ENCODE results near the gene NR3C1.

The NR3C1 gene

GRCh38 chr5:143247134-143247815 is 156.2 kb downstream of the NR3C1 start:
- no peak for ATAC-seq

GRCh38 chr5:143245929-143246561 is 157.4 kb downstream of the NR3C1 start:
- ATAC-seq: peak; percentile 78

More at GRCh38 chr5:143247134-143247815, 156.2 kb downstream of the NR3C1 start:
- TF ChIP-seq CREB5 (CRISPR knock-in tag; IDR thresholded peaks at IDR 0.05; ENCODE audit: low read depth) (no peak), ZNF565 (CRISPR knock-in tag; conservative IDR thresholded peaks at IDR 0.05; ENCODE audit: low read depth) (no peak), BACH2 (CRISPR knock-in tag; IDR thresholded peaks at IDR 0.05; ENCODE audit: borderline replicate concordance) (no peak), ZFP3 (CRISPR knock-in tag; IDR thresholded peaks at IDR 0.05) (no peak), PPARA (CRISPR knock-in tag; IDR thresholded peaks at IDR 0.05; ENCODE audit: borderline replicate concordance) (no peak), ZNF70 (CRISPR knock-in tag; IDR thresholded peaks at IDR 0.05) (no peak), TSHZ2 (CRISPR knock-in tag; IDR thresholded peaks at IDR 0.05) (no peak), ZNF8 (CRISPR knock-in tag; IDR thresholded peaks at IDR 0.05) (no peak), ZFP30 (CRISPR knock-in tag; IDR thresholded peaks at IDR 0.05) (no peak)

GRCh38 chr5:143244990-143245389 is 158.5 kb downstream of the NR3C1 start:
- ATAC-seq: no peak
- TF ChIP-seq CSDC2 (CRISPR knock-in tag; IDR thresholded peaks at IDR 0.05) (no peak), GLIS3 (CRISPR knock-in tag; IDR thresholded peaks at IDR 0.05) (no peak), BACH2 (CRISPR knock-in tag; IDR thresholded peaks at IDR 0.05; ENCODE audit: borderline replicate concordance) (no peak), PPARA (CRISPR knock-in tag; IDR thresholded peaks at IDR 0.05; ENCODE audit: borderline replicate concordance) (no peak), TCF4 (CRISPR knock-in tag; IDR thresholded peaks at IDR 0.05; ENCODE audit: borderline replicate concordance) (no peak), RARB (CRISPR knock-in tag; IDR thresholded peaks at IDR 0.05) (no peak), OSR1 (CRISPR knock-in tag; IDR thresholded peaks at IDR 0.05) (no peak), ZNF70 (CRISPR knock-in tag; IDR thresholded peaks at IDR 0.05) (no peak), ZNF8 (CRISPR knock-in tag; IDR thresholded peaks at IDR 0.05) (no peak), TSHZ2 (CRISPR knock-in tag; IDR thresholded peaks at IDR 0.05) (no peak)

More at GRCh38 chr5:143245929-143246561, 157.4 kb downstream of the NR3C1 start:
- TF ChIP-seq ZNF8 (CRISPR knock-in tag; IDR thresholded peaks at IDR 0.05) (no peak), OSR1 (CRISPR knock-in tag; IDR thresholded peaks at IDR 0.05) (0 out of 2 replicates have a peak, but pooled peaks have one; percentile 31), ISL1 (CRISPR knock-in tag; IDR thresholded peaks at IDR 0.05) (0 out of 2 replicates have a peak, but pooled peaks have one; percentile 15), TOX (CRISPR knock-in tag; IDR thresholded peaks at IDR 0.05; ENCODE audit: borderline replicate concordance) (peak; percentile 55; the same call in 1 of the 2 replicates), SNAI2 (CRISPR knock-in tag; IDR thresholded peaks at IDR 0.05) (no peak), TCF4 (CRISPR knock-in tag; IDR thresholded peaks at IDR 0.05; ENCODE audit: borderline replicate concordance) (no peak)

GRCh38 chr5:143244000-143244736 is 159.3 kb downstream of the NR3C1 start:
- ATAC-seq: peak; percentile 89
- TF ChIP-seq ISL1 (CRISPR knock-in tag; IDR thresholded peaks at IDR 0.05): peak; percentile 78
- no peak for TF ChIP-seq BACH2 (CRISPR knock-in tag; IDR thresholded peaks at IDR 0.05; ENCODE audit: borderline replicate concordance)
- no peak for TF ChIP-seq ZNF8 (CRISPR knock-in tag; IDR thresholded peaks at IDR 0.05)
- no peak for TF ChIP-seq ZNF70 (CRISPR knock-in tag; IDR thresholded peaks at IDR 0.05)
- TF ChIP-seq TOX (CRISPR knock-in tag; IDR thresholded peaks at IDR 0.05; ENCODE audit: borderline replicate concordance): 0 out of 2 replicates have a peak, but pooled peaks have one; percentile 8
- no peak for TF ChIP-seq CREB5 (CRISPR knock-in tag; IDR thresholded peaks at IDR 0.05; ENCODE audit: low read depth)
- no peak for TF ChIP-seq SNAI2 (CRISPR knock-in tag; IDR thresholded peaks at IDR 0.05)
- no peak for TF ChIP-seq PPARA (CRISPR knock-in tag; IDR thresholded peaks at IDR 0.05; ENCODE audit: borderline replicate concordance)
- 0 out of 2 replicates have a peak, but pooled peaks have one; percentile 32 for TF ChIP-seq CSDC2 (CRISPR knock-in tag; IDR thresholded peaks at IDR 0.05)
- TF ChIP-seq OSR1 (CRISPR knock-in tag; IDR thresholded peaks at IDR 0.05): no peak
- no peak for TF ChIP-seq PATZ1 (CRISPR knock-in tag; IDR thresholded peaks at IDR 0.05; ENCODE audit: borderline replicate concordance)

All from SK-N-SH treated with all-trans-retinoic acid at 6 μM for 48 hours (cell line).